Calu3 (cell line): ENCODE data around the gene CPD. TPM values are rescaled to one million over a fixed set of nuclear protein-coding genes. Genes with fewer than 3 reads are reported as not detected.
A peak's percentile ranks its signal among the peaks of the same experiment; 100 is the strongest.
"Not testable (repeated sequence)": the region's sequence is repeated elsewhere in the genome, so short reads cannot be mapped to it uniquely, and the experiment has no call there.

Experiments
- BruUV-seq: library from RNA; stranded (reverse); fragments of 400-500 nt; replicated peaks from 2 replicates; lab custom pipeline; 2021; lab: Mats Ljungman, UMichigan
- CTCF ChIA-PET: fragments of 300-600 bp; sonication (Branson Sonifier 250); formaldehyde crosslinking; loops from one replicate; lab custom pipeline; 2022; ENCODE audit warnings: antibody characterized with exemption; lab: Charles Lee
- DNase-seq: peaks from one replicate; pipeline ENCODE4 v3.0.0; 2022
- H3K27ac Mint-ChIP-seq: one replicate; pipeline ENCODE4 v1.8.0; 2022; ENCODE audit warnings: mixed read lengths; ENCODE audit not compliant: unreplicated experiment
- H3K27me3 Mint-ChIP-seq: one replicate; pipeline ENCODE4 v1.8.0; 2022; ENCODE audit warnings: mixed read lengths; ENCODE audit not compliant: unreplicated experiment
- H3K36me3 Mint-ChIP-seq: one replicate; pipeline ENCODE4 v1.8.0; 2022; ENCODE audit warnings: mild to moderate bottlenecking, moderate library complexity, mixed read lengths; ENCODE audit not compliant: insufficient read depth, unreplicated experiment
- H3K4me1 Mint-ChIP-seq: one replicate; pipeline ENCODE4 v1.8.0; 2022; ENCODE audit warnings: mild to moderate bottlenecking, low read depth, mixed read lengths; ENCODE audit not compliant: unreplicated experiment
- H3K4me3 Mint-ChIP-seq: one replicate; pipeline ENCODE4 v1.8.0; 2022; ENCODE audit warnings: mild to moderate bottlenecking, low read depth, moderate library complexity, mixed read lengths; ENCODE audit not compliant: unreplicated experiment
- H3K9me3 Mint-ChIP-seq: one replicate; pipeline ENCODE4 v1.8.0; 2022; ENCODE audit warnings: low read depth, mixed read lengths; ENCODE audit not compliant: unreplicated experiment
- intact Hi-C: fragments of 100-400 bp; cut with micrococcal nuclease; formaldehyde crosslinking; loops from one replicate; pipeline ENCODE4 v1.10.0; 2022; ENCODE audit not compliant: unreplicated experiment
- total RNA-seq: library from RNA; stranded (reverse); gene quantifications from 2 replicates; pipeline ENCODE4 v1.2.3, GENCODE V29; 2022
- TF ChIP-seq, protein P1 (sequence below): fragments of 200-600 bp; IDR thresholded peaks from one replicate; pipeline ENCODE4 v1.8.0; 2022; ENCODE audit warnings: antibody characterized with exemption; ENCODE audit not compliant: unreplicated experiment

CPD gene
- total RNA-seq, 1 experiment from 2014 or later: 82.9 TPM

DNA sequence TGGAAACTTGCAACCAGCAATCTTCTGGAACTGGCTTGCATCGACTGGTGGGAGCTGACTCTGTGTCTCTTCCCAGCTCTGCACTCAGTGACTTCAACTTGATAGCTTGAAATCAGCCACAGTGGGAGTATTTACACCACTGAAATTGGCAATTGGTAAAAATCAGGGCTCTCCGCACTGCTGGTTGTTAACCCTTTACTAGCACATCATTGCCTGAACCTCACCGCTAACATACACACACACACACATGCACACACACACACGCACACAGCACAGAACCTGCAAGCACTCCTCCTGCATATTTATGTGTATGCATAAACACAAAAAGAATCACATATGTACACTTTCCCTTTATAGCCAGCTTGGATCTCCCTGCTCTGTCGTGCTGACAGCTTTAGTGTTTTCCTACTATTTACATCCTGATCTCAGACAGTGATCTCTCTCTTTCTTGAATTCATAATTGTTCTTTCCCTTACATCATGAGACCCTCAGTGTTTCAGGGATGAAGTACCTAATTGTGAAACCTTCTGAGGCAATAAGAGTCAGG is 37.0 kb upstream of the CPD start:
- TF ChIP-seq, protein P1, sequence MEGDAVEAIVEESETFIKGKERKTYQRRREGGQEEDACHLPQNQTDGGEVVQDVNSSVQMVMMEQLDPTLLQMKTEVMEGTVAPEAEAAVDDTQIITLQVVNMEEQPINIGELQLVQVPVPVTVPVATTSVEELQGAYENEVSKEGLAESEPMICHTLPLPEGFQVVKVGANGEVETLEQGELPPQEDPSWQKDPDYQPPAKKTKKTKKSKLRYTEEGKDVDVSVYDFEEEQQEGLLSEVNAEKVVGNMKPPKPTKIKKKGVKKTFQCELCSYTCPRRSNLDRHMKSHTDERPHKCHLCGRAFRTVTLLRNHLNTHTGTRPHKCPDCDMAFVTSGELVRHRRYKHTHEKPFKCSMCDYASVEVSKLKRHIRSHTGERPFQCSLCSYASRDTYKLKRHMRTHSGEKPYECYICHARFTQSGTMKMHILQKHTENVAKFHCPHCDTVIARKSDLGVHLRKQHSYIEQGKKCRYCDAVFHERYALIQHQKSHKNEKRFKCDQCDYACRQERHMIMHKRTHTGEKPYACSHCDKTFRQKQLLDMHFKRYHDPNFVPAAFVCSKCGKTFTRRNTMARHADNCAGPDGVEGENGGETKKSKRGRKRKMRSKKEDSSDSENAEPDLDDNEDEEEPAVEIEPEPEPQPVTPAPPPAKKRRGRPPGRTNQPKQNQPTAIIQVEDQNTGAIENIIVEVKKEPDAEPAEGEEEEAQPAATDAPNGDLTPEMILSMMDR: no peak
- no peak for DNase-seq
- CTCF ChIA-PET: no interaction called here
- Mint-ChIP-seq H3K4me3 (no peak overlapping the region), H3K27ac (no peak overlapping the region), H3K27me3 (no peaks in the 10 kb centered on the region), H3K36me3 (no peaks in the 10 kb centered on the region), H3K9me3 (no peaks in the 10 kb centered on the region), H3K4me1 (peaks cover 35% of the 10 kb centered on the region)
- BruUV-seq: no TSS peak
- intact Hi-C loops: loop anchor here (10.0 kb wide), 1 partner anchor 93 kb away; no protein-coding TSS in a partner anchor

DNA sequence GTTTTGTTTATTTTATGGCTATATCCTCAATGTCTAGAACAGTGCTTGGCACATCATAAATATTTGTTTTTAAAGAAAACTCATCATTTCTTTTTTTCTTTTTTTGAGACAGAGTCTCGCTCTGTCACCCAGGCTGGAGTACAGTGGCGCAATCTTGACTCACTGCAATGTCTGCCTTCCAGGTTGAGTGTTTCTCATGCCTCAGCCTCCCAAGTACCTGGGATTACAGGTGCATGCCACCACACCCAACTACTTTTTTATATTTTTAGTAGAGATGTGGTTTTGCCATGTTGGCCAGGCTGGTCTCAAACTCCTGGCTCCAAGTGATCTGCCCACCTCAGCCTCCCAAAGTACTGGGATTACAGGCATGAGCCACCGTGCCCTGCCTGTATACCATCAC is 35.5 kb upstream of the CPD start:
- intact Hi-C loops: loop anchor here (10.0 kb wide), 1 partner anchor 92 kb away; no protein-coding TSS in a partner anchor
- DNase-seq, H3K36me3 Mint-ChIP-seq, H3K27me3 Mint-ChIP-seq, BruUV-seq, H3K9me3 Mint-ChIP-seq, CTCF ChIA-PET, H3K4me3 Mint-ChIP-seq, H3K27ac Mint-ChIP-seq: not testable (repeated sequence)
- H3K4me1 Mint-ChIP-seq: peaks cover 35% of the 10 kb centered on the region

DNA sequence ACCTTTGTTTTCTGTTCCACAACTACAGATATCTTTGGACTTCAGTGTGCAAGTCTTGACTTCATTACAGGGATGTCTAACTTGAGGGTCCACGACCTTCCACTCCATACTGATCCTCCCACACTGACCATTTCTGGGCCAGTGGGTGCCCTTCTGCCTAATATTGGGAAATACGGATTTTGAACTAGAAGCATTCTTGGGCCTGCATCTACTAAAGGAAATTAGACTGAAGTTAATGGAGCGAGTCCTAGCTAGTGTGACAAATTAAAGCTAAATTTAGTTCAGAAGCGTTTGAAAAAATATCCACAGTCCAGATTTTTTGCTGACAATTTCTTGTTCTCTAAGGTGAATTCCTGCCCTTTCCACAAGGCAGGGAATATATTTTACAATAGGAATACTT is 34.9 kb upstream of the CPD start:
- Mint-ChIP-seq H3K9me3 (no peaks in the 10 kb centered on the region), H3K27ac (peak overlapping the region; percentile 80), H3K4me1 (peaks cover 35% of the 10 kb centered on the region), H3K36me3 (no peaks in the 10 kb centered on the region), H3K4me3 (peak overlapping the region; percentile 49), H3K27me3 (no peaks in the 10 kb centered on the region)
- CTCF ChIA-PET: interaction anchor here (1.6 to 1.9 kb wide), 3 partner anchors 20 to 62 kb away, joined by 3 to 7 read pairs (median 5); no protein-coding TSS in a partner anchor
- intact Hi-C loops: loop anchor here (2.0 to 10.0 kb wide), 2 partner anchors 37 to 91 kb away; no protein-coding TSS in a partner anchor
- TF ChIP-seq, protein P1: no peak
- no TSS peak for BruUV-seq
- DNase-seq: no peak

DNA sequence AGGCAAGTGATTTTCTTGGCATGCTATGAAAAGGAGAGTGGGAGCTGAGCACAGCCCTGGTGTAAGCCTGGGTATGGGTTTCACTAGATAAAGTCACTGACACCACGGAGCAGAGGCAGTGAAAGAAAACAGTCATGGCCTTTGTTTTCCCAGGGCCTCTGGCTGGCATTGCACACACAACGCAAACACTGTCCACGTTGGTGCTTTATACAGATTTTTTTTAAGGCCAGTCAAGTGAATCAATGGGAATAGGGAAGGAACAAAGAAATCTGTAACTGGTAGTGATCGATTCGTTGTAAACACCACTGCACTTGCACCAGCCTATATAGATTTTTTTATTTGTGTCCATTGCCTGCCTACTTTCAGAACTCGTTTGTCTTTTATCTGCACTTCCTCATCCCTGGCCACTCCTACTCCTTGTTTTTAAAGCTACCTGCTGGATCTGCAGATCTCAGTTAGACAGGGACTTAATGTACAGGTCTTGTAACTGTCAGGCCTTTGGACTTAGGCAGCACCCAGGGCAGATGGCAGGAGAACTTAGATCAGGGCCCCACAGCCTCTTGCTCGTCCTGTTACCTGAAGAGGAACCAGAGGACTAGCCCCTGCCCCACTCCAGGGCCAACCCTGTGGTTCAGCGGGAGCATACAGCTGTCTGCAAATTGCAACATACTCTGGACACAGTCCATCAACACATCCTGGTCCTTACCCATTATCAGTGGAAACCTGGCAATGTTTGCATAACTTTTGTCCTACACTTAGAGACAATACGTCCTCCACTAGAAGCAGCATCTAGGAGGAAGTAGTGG is 34.2 kb upstream of the CPD start:
- intact Hi-C loops: loop anchor here (2.0 to 10.0 kb wide), 2 partner anchors 36 to 90 kb away; no protein-coding TSS in a partner anchor

More for the DNA sequence above, 34.2 kb upstream of the CPD start:
- peak overlapping the region; percentile 49 for H3K4me3 Mint-ChIP-seq
- H3K9me3 Mint-ChIP-seq: no peaks in the 10 kb centered on the region
- H3K36me3 Mint-ChIP-seq: no peaks in the 10 kb centered on the region
- peak; percentile 61 for DNase-seq
- TF ChIP-seq, protein P1: no peak
- BruUV-seq: no TSS peak
- H3K27ac Mint-ChIP-seq: peak overlapping the region; percentile 80
- no peaks in the 10 kb centered on the region for H3K27me3 Mint-ChIP-seq
- CTCF ChIA-PET: interaction anchor here (0.5 to 1.9 kb wide), 6 partner anchors 8 to 480 kb away, joined by 3 to 7 read pairs (median 4); partner anchors contain the start of gene CRLF3
- H3K4me1 Mint-ChIP-seq: peaks cover 35% of the 10 kb centered on the region
